Naive thymus-derived CD4-positive, alpha-beta T cell (primary cell): Measurements from ENCODE around the gene SH3BP5. TPM values are rescaled to one million over a fixed set of nuclear protein-coding genes. Genes with fewer than 3 reads are reported as not detected.

ENCODE experiments used
- ATAC-seq: fragments of 150-1000 bp; cut with Tn5 transposase; 2 replicates; pipeline ENCODE4 v1.10.0; 2021; ENCODE audit warnings: mild to moderate bottlenecking, moderate library complexity
- CTCF ChIA-PET: fragments of 350-600 bp; sonication (Branson Sonifier 250); formaldehyde crosslinking; loops from one replicate; lab custom pipeline; 2021; ENCODE audit warnings: antibody characterized with exemption; lab: Charles Lee
- POLR2A ChIA-PET: fragments of 350-600 bp; sonication (Branson Sonifier 250); formaldehyde crosslinking; loops from one replicate; lab custom pipeline; 2021; ENCODE audit warnings: antibody characterized with exemption, inconsistent platforms; lab: Charles Lee
- DNase-seq, 9 donors: peaks; one replicate each; pipeline versions ENCODE4 v3.0.0 to v3.0.0-alpha.2; 2020 to 2022; ENCODE audit warnings: mixed read lengths in 1 of 9
- H3K27ac ChIP-seq: one replicate; pipeline ENCODE4 v1.7.0; 2013; ENCODE audit warnings: mild to moderate bottlenecking, low read depth, low read length, moderate library complexity
- H3K27me3 ChIP-seq, 2 donors: one replicate each; pipeline ENCODE4 v1.7.0; 2013; ENCODE audit warnings: low read length in 2 of 2, mild to moderate bottlenecking in 2 of 2, moderate library complexity in 2 of 2; ENCODE audit not compliant: control insufficient read depth in 2 of 2, insufficient read depth in 2 of 2
- H3K36me3 ChIP-seq, 3 experiments: 1 replicate in 2 of 3; 2 replicates in 1 of 3; pipeline ENCODE4 v1.7.0; 2013; ENCODE audit warnings: low read length in 3 of 3, mild to moderate bottlenecking in 3 of 3, moderate library complexity in 1 of 3; ENCODE audit not compliant: insufficient read depth in 3 of 3, control insufficient read depth in 2 of 3
- H3K4me1 ChIP-seq, 2 donors: one replicate each; pipeline ENCODE4 v1.7.0; 2013; ENCODE audit warnings: low read length in 2 of 2, mild to moderate bottlenecking in 2 of 2, moderate library complexity in 1 of 2; ENCODE audit not compliant: control insufficient read depth in 2 of 2, insufficient read depth in 2 of 2
- H3K4me3 ChIP-seq: 2 replicates; pipeline ENCODE4 v1.7.0; 2013; ENCODE audit warnings: mild to moderate bottlenecking, low read length
- H3K9me3 ChIP-seq, 3 experiments: 1 replicate in 2 of 3; 2 replicates in 1 of 3; pipeline ENCODE4 v1.7.0; 2013; ENCODE audit warnings: low read length in 3 of 3; ENCODE audit not compliant: control insufficient read depth in 2 of 3
- H3K27ac Mint-ChIP-seq, 9 donors: one replicate each; pipeline ENCODE4 v1.8.0; 2020 to 2022; ENCODE audit warnings: mixed read lengths in 9 of 9, mild to moderate bottlenecking in 8 of 9, moderate library complexity in 5 of 9, inconsistent platforms in 2 of 9
- H3K27me3 Mint-ChIP-seq, 5 donors: one replicate each; pipeline ENCODE4 v1.8.0; 2021 to 2022; ENCODE audit warnings: mixed read lengths in 5 of 5, mild to moderate bottlenecking in 1 of 5
- H3K36me3 Mint-ChIP-seq, 5 donors: one replicate each; pipeline ENCODE4 v1.8.0; 2020 to 2022; ENCODE audit warnings: mixed read lengths in 5 of 5, mild to moderate bottlenecking in 3 of 5, inconsistent platforms in 1 of 5
- H3K4me1 Mint-ChIP-seq, 7 donors: one replicate each; pipeline ENCODE4 v1.8.0; 2020 to 2022; ENCODE audit warnings: mixed read lengths in 7 of 7, mild to moderate bottlenecking in 3 of 7, inconsistent platforms in 1 of 7
- H3K4me3 Mint-ChIP-seq, 10 donors: one replicate each; pipeline ENCODE4 v1.8.0; 2020 to 2022; ENCODE audit warnings: mild to moderate bottlenecking in 10 of 10, mixed read lengths in 10 of 10, moderate library complexity in 6 of 10, inconsistent platforms in 2 of 10
- H3K9me3 Mint-ChIP-seq, 11 donors: one replicate each; pipeline ENCODE4 v1.8.0; 2020 to 2022; ENCODE audit warnings: mixed read lengths in 11 of 11, mild to moderate bottlenecking in 4 of 11, inconsistent platforms in 1 of 11, moderate library complexity in 1 of 11
- intact Hi-C, 2 donors: fragments of 100-400 bp; cut with micrococcal nuclease; formaldehyde crosslinking; loops; one replicate each; pipeline ENCODE4 v1.15.1; 2023
- polyA plus RNA-seq, 2 donors: library from polyadenylated mRNA; unstranded; fragments of 300-500 nt; fragmentation: Illumina TruSeq; gene quantifications; one replicate each; pipeline ENCODE4 v1.2.3, GENCODE V29; 2021
- total RNA-seq, 6 experiments: library from RNA in 5 of 6; stranded (reverse) in 5 of 6; gene quantifications; 1 replicate in 5 of 6; 2 replicates in 1 of 6; pipeline ENCODE4 v1.2.3 and lab custom pipeline; 2021 to 2026

Gene SH3BP5
- total and polyA plus RNA-seq, 7 experiments from 2014 or later = 18.5 to 64.7 (median 39.5) TPM

- H3K36me3 Mint-ChIP-seq = peaks cover 0 to 21% (median 8%) of the 10 kb centered on the region in 5 donors
- peak overlapping the region in 1 of 9 donors; percentile 50 for H3K27ac Mint-ChIP-seq
- no peak for ATAC-seq
- H3K4me1 Mint-ChIP-seq = peaks cover 44 to 96% (median 90%) of the 10 kb centered on the region in 7 donors
- no peak overlapping the region for H3K4me3 ChIP-seq
- intact Hi-C loops = no loop called here
- no peak overlapping the region for H3K27ac ChIP-seq
- H3K36me3 ChIP-seq = peaks cover 0 to 10% (median 0%) of the 10 kb centered on the region in 3 experiments
- CTCF ChIA-PET = no interaction called here
- no peaks in the 10 kb centered on the region for H3K9me3 Mint-ChIP-seq
- H3K27me3 Mint-ChIP-seq = no peaks in the 10 kb centered on the region
- DNase-seq = no peak
- no peaks in the 10 kb centered on the region for H3K27me3 ChIP-seq
- H3K9me3 ChIP-seq = no peaks in the 10 kb centered on the region
- POLR2A ChIA-PET = interaction anchor here (1.2 kb wide), 1 partner anchor 51 kb away, joined by 3 read pairs; the partner anchor contains the start of gene SH3BP5
- peaks cover 25 to 40% of the 10 kb centered on the region in 2 donors for H3K4me1 ChIP-seq
- H3K4me3 Mint-ChIP-seq = no peak overlapping the region
These were observed 50.6 kb downstream of the SH3BP5 start for GRCh38 chr3:15281817-15282216.

DNA sequence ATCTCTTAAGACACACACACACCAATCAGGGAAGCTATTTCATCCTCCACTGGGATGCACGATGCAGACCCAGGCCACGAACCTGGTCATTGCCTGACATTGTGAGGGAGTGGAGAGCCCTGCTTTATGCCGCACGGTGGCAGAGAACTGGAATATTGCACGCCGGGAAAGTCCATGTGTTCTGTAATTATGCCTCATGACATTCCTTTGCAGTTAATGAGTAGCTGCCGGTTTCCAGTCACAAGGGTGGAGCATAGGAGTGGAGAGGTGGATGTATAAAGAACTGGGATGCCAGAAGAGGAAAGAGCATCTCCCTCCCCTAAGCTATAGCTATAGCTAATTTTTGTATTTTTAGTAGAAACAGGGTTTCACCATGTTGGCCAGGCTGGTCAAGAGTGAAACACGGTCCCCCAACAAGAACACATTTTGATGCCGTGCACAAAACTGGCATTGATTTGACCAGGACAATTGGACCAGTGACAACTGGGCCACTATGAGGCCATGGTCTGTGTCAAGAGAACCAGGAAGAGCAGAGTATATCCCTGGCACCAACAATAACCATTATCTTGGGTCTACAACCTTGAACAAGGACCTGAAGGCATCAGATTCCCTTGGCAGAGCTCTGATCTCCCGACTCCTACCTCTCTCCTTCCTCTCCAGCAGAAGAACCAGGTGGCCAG, 51.4 kb downstream of the SH3BP5 start:
- H3K4me1 Mint-ChIP-seq = peaks cover 43 to 95% (median 90%) of the 10 kb centered on the region in 7 donors
- no peak for DNase-seq
- H3K4me1 ChIP-seq = peaks cover 32 to 46% of the 10 kb centered on the region in 2 donors
- no peaks in the 10 kb centered on the region for H3K27me3 ChIP-seq
- ChIA-PET CTCF (no interaction called here), POLR2A (interaction anchor here (1.0 to 2.2 kb wide), 2 partner anchors 10 to 30 kb away, joined by 3 to 9 read pairs; no protein-coding TSS in a partner anchor)
- H3K4me3 Mint-ChIP-seq = peak overlapping the region in 3 of 10 donors; percentile 14 to 55 (median 28)
- no peak overlapping the region for H3K4me3 ChIP-seq
- intact Hi-C loops = no loop called here
- no peak for ATAC-seq
- no peaks in the 10 kb centered on the region for H3K9me3 Mint-ChIP-seq
- peaks cover 0 to 2% (median 0%) of the 10 kb centered on the region in 3 experiments for H3K36me3 ChIP-seq
- no peak overlapping the region for H3K27ac ChIP-seq
- H3K36me3 Mint-ChIP-seq = peaks cover 0 to 19% (median 12%) of the 10 kb centered on the region in 5 donors
- no peaks in the 10 kb centered on the region for H3K9me3 ChIP-seq
- H3K27ac Mint-ChIP-seq = peak overlapping the region in 3 of 9 donors; percentile 41 to 50 (median 47)
- H3K27me3 Mint-ChIP-seq = no peaks in the 10 kb centered on the region

DNA sequence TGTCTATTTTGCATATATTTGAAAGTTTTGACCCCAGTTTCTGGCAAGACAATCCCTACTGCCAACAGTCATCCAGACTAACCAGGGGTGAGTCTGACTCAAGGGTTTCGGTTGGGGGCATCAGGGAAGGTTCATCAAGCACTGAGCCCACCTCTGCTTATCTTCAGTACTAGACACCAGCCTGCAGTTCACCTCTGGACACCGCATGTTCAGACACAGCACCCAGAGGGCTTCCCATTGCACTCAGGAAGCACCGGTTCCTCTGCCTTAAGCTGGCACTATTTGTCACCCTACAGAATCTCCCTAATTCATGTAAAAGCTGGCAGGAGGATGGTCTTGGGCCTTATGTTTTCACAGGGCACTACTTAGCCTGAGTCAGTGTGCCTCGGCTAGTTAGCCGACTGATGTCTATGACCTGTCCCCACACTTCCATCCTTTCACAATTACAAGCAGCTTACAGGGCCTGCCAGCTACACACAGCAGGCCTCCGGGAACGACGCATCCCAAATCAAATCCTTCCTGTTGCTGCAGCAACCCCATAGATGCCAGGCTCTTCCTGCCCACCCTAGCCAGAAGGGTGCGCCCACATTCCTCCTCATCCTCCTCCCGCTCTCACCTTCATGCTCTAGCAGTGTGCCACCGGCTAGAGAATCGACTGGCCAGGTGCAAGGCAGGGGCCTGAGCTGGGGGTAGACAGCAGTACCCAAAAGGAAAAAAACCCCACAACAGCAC, 52.5 kb downstream of the SH3BP5 start:
- Mint-ChIP-seq H3K27me3 (no peaks in the 10 kb centered on the region), H3K9me3 (no peaks in the 10 kb centered on the region), H3K4me1 (peaks cover 42 to 95% (median 90%) of the 10 kb centered on the region in 7 donors), H3K36me3 (peaks cover 0 to 17% (median 9%) of the 10 kb centered on the region in 5 donors), H3K27ac (peak overlapping the region in 4 of 9 donors; percentile 6 to 59 (median 26)), H3K4me3 (peak overlapping the region in 4 of 10 donors; percentile 21 to 55 (median 25))
- Histone ChIP-seq H3K4me3 (no peak overlapping the region), H3K9me3 (no peaks in the 10 kb centered on the region), H3K36me3 (no peaks in the 10 kb centered on the region), H3K27me3 (no peaks in the 10 kb centered on the region), H3K27ac (no peak overlapping the region), H3K4me1 (peaks cover 39 to 50% of the 10 kb centered on the region in 2 donors)
- CTCF ChIA-PET = interaction anchor here (0.6 to 1.7 kb wide), 5 partner anchors 12 to 53 kb away, joined by 3 to 7 read pairs (median 4); partner anchors contain the start of gene SH3BP5
- POLR2A ChIA-PET = interaction anchor here (0.8 to 2.2 kb wide), 6 partner anchors 9 to 44 kb away, joined by 3 to 9 read pairs (median 3); no protein-coding TSS in a partner anchor
- ATAC-seq (no peak), DNase-seq (no peak)
- intact Hi-C loops = no loop called here

- H3K27ac Mint-ChIP-seq = peak overlapping the region in 2 of 9 donors; percentile 38 to 64
- intact Hi-C loops = no loop called here
- peak overlapping the region in 3 of 10 donors; percentile 7 to 24 (median 8) for H3K4me3 Mint-ChIP-seq
- peaks cover 35 to 50% of the 10 kb centered on the region in 2 donors for H3K4me1 ChIP-seq
- POLR2A ChIA-PET = interaction anchor here (0.8 to 1.2 kb wide), 4 partner anchors 9 to 44 kb away, joined by 3 read pairs; no protein-coding TSS in a partner anchor
- no peaks in the 10 kb centered on the region for H3K27me3 ChIP-seq
- H3K36me3 ChIP-seq = no peaks in the 10 kb centered on the region
- DNase-seq = no peak
- peaks cover 43 to 94% (median 90%) of the 10 kb centered on the region in 7 donors for H3K4me1 Mint-ChIP-seq
- no peaks in the 10 kb centered on the region for H3K9me3 Mint-ChIP-seq
- no peak for ATAC-seq
- no peaks in the 10 kb centered on the region for H3K9me3 ChIP-seq
- peaks cover 0 to 21% (median 7%) of the 10 kb centered on the region in 5 donors for H3K36me3 Mint-ChIP-seq
- no peak overlapping the region for H3K27ac ChIP-seq
- no peaks in the 10 kb centered on the region for H3K27me3 Mint-ChIP-seq
- H3K4me3 ChIP-seq = no peak overlapping the region
- CTCF ChIA-PET = interaction anchor here (0.6 to 1.7 kb wide), 6 partner anchors 11 to 54 kb away, joined by 3 to 7 read pairs (median 4); partner anchors contain the start of gene SH3BP5
These were observed 53.2 kb downstream of the SH3BP5 start for GRCh38 chr3:15279205-15279604.

DNA sequence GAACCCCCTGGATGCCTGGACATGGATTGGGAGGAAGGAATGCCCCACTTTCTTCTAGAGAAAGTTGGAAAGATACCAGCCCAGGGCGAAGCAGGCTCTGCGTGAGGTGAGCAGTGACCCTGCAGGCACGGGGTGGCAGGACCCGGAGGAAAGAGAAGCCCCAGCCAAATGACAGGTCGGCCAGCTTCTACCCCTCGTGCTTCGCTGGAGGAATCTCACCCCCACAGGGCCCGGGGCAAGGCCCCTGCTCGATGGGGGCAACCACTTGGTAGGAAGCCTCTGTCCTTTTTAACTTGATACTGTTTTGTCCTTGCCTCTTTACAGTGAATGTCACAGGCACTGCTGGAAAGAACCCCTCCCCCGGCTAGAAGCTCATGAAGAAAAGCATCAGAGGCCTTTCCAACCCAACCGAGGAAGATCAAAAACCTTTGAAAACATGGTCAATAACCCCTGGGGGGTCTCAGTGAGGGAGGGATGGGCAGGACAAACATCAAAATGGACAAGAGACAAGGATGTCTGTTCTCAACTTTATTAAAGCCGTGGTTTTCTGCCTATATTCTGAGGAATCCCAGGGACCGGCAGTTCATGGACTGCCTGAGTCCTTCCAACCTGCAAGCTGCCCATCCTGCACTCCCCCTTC, 54.4 kb downstream of the SH3BP5 start:
- Histone ChIP-seq H3K9me3 (no peaks in the 10 kb centered on the region), H3K4me1 (peaks cover 38 to 44% of the 10 kb centered on the region in 2 donors), H3K27ac (no peak overlapping the region), H3K27me3 (no peaks in the 10 kb centered on the region), H3K4me3 (no peak overlapping the region), H3K36me3 (no peaks in the 10 kb centered on the region)
- Mint-ChIP-seq H3K36me3 (peaks cover 0 to 24% (median 3%) of the 10 kb centered on the region in 5 donors), H3K9me3 (no peaks in the 10 kb centered on the region), H3K4me3 (peak overlapping the region in 2 of 10 donors; percentile 10 to 20), H3K27ac (peak overlapping the region in 1 of 9 donors; percentile 36), H3K27me3 (no peaks in the 10 kb centered on the region), H3K4me1 (peaks cover 50 to 94% (median 92%) of the 10 kb centered on the region in 7 donors)
- DNase-seq (no peak), ATAC-seq (no peak)
- intact Hi-C loops = no loop called here
- ChIA-PET POLR2A (interaction anchor here (0.7 to 1.5 kb wide), 3 partner anchors 11 to 70 kb away, joined by 3 to 5 read pairs (median 4); no protein-coding TSS in a partner anchor), CTCF (interaction anchor here (0.6 to 1.7 kb wide), 3 partner anchors 10 to 75 kb away, joined by 3 to 7 read pairs (median 5); no protein-coding TSS in a partner anchor)
